Mucosa of descending colon (tissue), 3 donors: ENCODE measurements around the gene PITX2. TPM values are rescaled to one million over a fixed set of nuclear protein-coding genes. Genes with fewer than 3 reads are reported as not detected.
A peak's percentile ranks its signal among the peaks of the same experiment; 100 is the strongest.

Source experiments
- ATAC-seq: fragments of 200-7000 bp; cut with Tn5 transposase; one replicate; pipeline ENCODE4 v1.9.1; 2020; ENCODE audit warnings: mild to moderate bottlenecking, moderate library complexity
- DNase-seq, 3 donors: peaks; one replicate each; pipeline ENCODE4 v3.0.0-alpha.2; 2020
- H3K36me3 ChIP-seq: fragments of 200-600 bp; one replicate; pipeline ENCODE4 v1.8.0; 2021; ENCODE audit warnings: low read depth, mild to moderate bottlenecking
- H3K4me1 ChIP-seq: fragments of 200-600 bp; one replicate; pipeline ENCODE4 v1.8.0; 2021; ENCODE audit warnings: low read depth, mild to moderate bottlenecking
- H3K4me3 ChIP-seq: fragments of 200-600 bp; one replicate; pipeline ENCODE4 v1.8.0; 2021; ENCODE audit warnings: mild to moderate bottlenecking
- H3K9me3 ChIP-seq: fragments of 200-600 bp; one replicate; pipeline ENCODE4 v1.8.0; 2021; ENCODE audit warnings: mild to moderate bottlenecking
- CTCF ChIP-seq: fragments of 200-600 bp; IDR thresholded peaks from one replicate; pipeline ENCODE4 v1.8.0; 2022; ENCODE audit warnings: antibody characterized with exemption, mild to moderate bottlenecking
- intact Hi-C, 2 donors: fragments of 100-400 bp; cut with DNase I in 1 of 2; cut with micrococcal nuclease in 1 of 2; formaldehyde crosslinking; loops; one replicate each; pipeline versions ENCODE4 v1.11.0 to v1.11.1; 2022; cut with DNase I, micrococcal nuclease
- total RNA-seq, 3 donors: library from RNA; stranded (reverse); fragmentation: NEBNext Ultra II Directional in 2 of 3; extraction: Animal tissue kit (Norgen Biotek cat#: 25700) in 2 of 3; gene quantifications; one replicate each; pipeline versions ENCODE4 v1.2.1 to v1.2.4, GENCODE V29; 2021 to 2023
- donor health status: DM: no; HTN: no; CAD: no; lungs with moderate emphysema.
- donor health status: DM: no; HTN: no; CAD: no.
- donor health status: DM: no; HTN: yes; CAD: no.

Gene PITX2
- total RNA-seq, 3 donors from 2014 or later = 0.51 to 2.6 (median 0.81) TPM

GRCh38 chr4:110639207-110640090 lies 16.6 kb upstream of the PITX2 start:
- H3K36me3 ChIP-seq = no peaks in the 10 kb centered on the region
- H3K9me3 ChIP-seq = no peaks in the 10 kb centered on the region
- H3K4me1 ChIP-seq = peaks cover 6% of the 10 kb centered on the region
- ATAC-seq (no peak), DNase-seq (no peak)
- intact Hi-C loops = no loop called here
- TF ChIP-seq CTCF = no peak
- H3K4me3 ChIP-seq = no peak overlapping the region

GRCh38 chr4:110638089-110638746 lies 15.3 kb upstream of the PITX2 start:
- intact Hi-C loops = no loop called here
- no peak for DNase-seq
- no peak for TF ChIP-seq CTCF
- Histone ChIP-seq H3K36me3 (no peaks in the 10 kb centered on the region), H3K9me3 (no peaks in the 10 kb centered on the region), H3K4me1 (peaks cover 14% of the 10 kb centered on the region), H3K4me3 (no peak overlapping the region)
- ATAC-seq = no peak

GRCh38 chr4:110637408-110638088 lies 14.7 kb upstream of the PITX2 start:
- no peak for DNase-seq
- intact Hi-C loops = no loop called here
- no peaks in the 10 kb centered on the region for H3K9me3 ChIP-seq
- no peak for TF ChIP-seq CTCF
- no peaks in the 10 kb centered on the region for H3K36me3 ChIP-seq
- peaks cover 18% of the 10 kb centered on the region for H3K4me1 ChIP-seq
- no peak overlapping the region for H3K4me3 ChIP-seq
- peak; percentile 43 for ATAC-seq

GRCh38 chr4:110636680-110637407 lies 14.0 kb upstream of the PITX2 start:
- no peak overlapping the region for H3K4me3 ChIP-seq
- H3K4me1 ChIP-seq = peaks cover 25% of the 10 kb centered on the region
- intact Hi-C loops = no loop called here
- DNase-seq (peak in 1 of 3 donors; percentile 39), ATAC-seq (peak; percentile 66)
- TF ChIP-seq CTCF = no peak
- no peaks in the 10 kb centered on the region for H3K9me3 ChIP-seq
- H3K36me3 ChIP-seq = no peaks in the 10 kb centered on the region

- ATAC-seq = no peak
- Histone ChIP-seq H3K36me3 (no peaks in the 10 kb centered on the region), H3K9me3 (no peaks in the 10 kb centered on the region), H3K4me1 (peaks cover 30% of the 10 kb centered on the region), H3K4me3 (no peak overlapping the region)
- DNase-seq = no peak
- intact Hi-C loops = no loop called here
- TF ChIP-seq CTCF = no peak
Measured at GRCh38 chr4:110636171-110636679, 13.3 kb upstream of the PITX2 start.
